CD4-positive, CD25-positive, alpha-beta regulatory T cell (primary cell): ENCODE results near the gene GRIA2. TPM values are rescaled to one million over a fixed set of nuclear protein-coding genes. Genes with fewer than 3 reads are reported as not detected.

Experiments used
- ATAC-seq, 2 donors: fragments of 150-1000 bp; cut with Tn5 transposase; one replicate each; pipeline ENCODE4 v1.10.0; 2021; ENCODE audit warnings: low read depth in 2 of 2, moderate number of reproducible peaks in 2 of 2, moderate library complexity in 1 of 2
- DNase-seq, 3 donors: peaks; one replicate each; pipeline versions ENCODE4 v3.0.0 to v3.0.0-alpha.2; 2012 to 2022; ENCODE audit warnings: mixed read lengths in 1 of 3
- H3K27ac ChIP-seq: one replicate; pipeline ENCODE4 v1.7.0; 2013; ENCODE audit warnings: mild to moderate bottlenecking, low read length; ENCODE audit not compliant: insufficient read depth, poor library complexity, severe bottlenecking
- H3K27me3 ChIP-seq: one replicate; pipeline ENCODE4 v1.7.0; 2013; ENCODE audit warnings: low read length; ENCODE audit not compliant: control insufficient read depth, insufficient read depth
- H3K36me3 ChIP-seq: one replicate; pipeline ENCODE4 v1.7.0; 2013; ENCODE audit warnings: mild to moderate bottlenecking, low read length, moderate library complexity; ENCODE audit not compliant: control insufficient read depth, insufficient read depth
- H3K4me1 ChIP-seq: 2 replicates; pipeline ENCODE4 v1.7.0; 2013; ENCODE audit warnings: mild to moderate bottlenecking, low read length; ENCODE audit not compliant: insufficient read depth, control insufficient read depth, poor library complexity, severe bottlenecking
- H3K4me3 ChIP-seq: one replicate; pipeline ENCODE4 v1.7.0; 2013; ENCODE audit warnings: low read depth, mild to moderate bottlenecking, low read length, moderate library complexity
- H3K9me3 ChIP-seq, 2 experiments: 1 replicate in 1 of 2; 2 replicates in 1 of 2; pipeline ENCODE4 v1.7.0; 2013; ENCODE audit warnings: low read length in 2 of 2, mild to moderate bottlenecking in 1 of 2, moderate library complexity in 1 of 2; ENCODE audit not compliant: control insufficient read depth in 2 of 2
- H3K27ac Mint-ChIP-seq, 3 donors: one replicate each; pipeline ENCODE4 v1.8.0; 2020 to 2022; ENCODE audit warnings: mild to moderate bottlenecking in 3 of 3, mixed read lengths in 3 of 3, moderate library complexity in 2 of 3
- H3K27me3 Mint-ChIP-seq: one replicate; pipeline ENCODE4 v1.8.0; 2022; ENCODE audit warnings: mild to moderate bottlenecking, mixed read lengths
- H3K36me3 Mint-ChIP-seq: one replicate; pipeline ENCODE4 v1.8.0; 2020; ENCODE audit warnings: mixed read lengths
- H3K4me1 Mint-ChIP-seq, 4 donors: one replicate each; pipeline ENCODE4 v1.8.0; 2020 to 2022; ENCODE audit warnings: mixed read lengths in 4 of 4, mild to moderate bottlenecking in 1 of 4
- H3K4me3 Mint-ChIP-seq, 4 donors: one replicate each; pipeline ENCODE4 v1.8.0; 2020 to 2022; ENCODE audit warnings: mild to moderate bottlenecking in 4 of 4, mixed read lengths in 4 of 4, moderate library complexity in 3 of 4
- H3K9me3 Mint-ChIP-seq, 7 donors: one replicate each; pipeline ENCODE4 v1.8.0; 2020 to 2022; ENCODE audit warnings: mixed read lengths in 7 of 7, mild to moderate bottlenecking in 3 of 7, moderate library complexity in 2 of 7
- polyA plus RNA-seq, 4 donors: library from polyadenylated mRNA; unstranded; fragments of 300-500 nt; fragmentation: Illumina TruSeq; gene quantifications; one replicate each; pipeline ENCODE4 v1.2.3, GENCODE V29; 2021
- total RNA-seq: library from RNA; stranded (reverse); gene quantifications from one replicate; pipeline ENCODE4 v1.2.3, GENCODE V29; 2022

GRIA2 gene
- total and polyA plus RNA-seq, 5 donors from 2014 or later, result not detected

DNA sequence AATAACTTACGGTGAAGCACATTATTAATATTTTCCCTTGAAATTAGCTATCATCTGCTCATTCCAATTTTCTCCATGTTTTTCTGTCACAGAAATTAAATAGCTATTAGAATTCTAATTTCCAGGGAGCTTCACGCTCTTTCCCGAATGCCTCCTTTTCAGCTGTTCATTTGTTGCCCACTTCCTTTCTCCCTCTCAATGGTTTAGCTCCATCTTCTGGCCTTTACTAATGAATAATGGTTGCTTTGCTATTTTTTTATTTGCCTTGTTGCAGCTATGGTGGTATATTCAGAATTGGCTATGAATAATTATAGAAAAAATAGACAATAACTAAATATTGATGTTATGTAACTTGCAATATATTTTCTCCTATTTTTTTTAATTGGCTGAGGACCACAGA lies 70.5 kb downstream of the GRIA2 start:
- Histone ChIP-seq H3K4me3 (no peak overlapping the region), H3K9me3 (no peaks in the 10 kb centered on the region), H3K4me1 (no peaks in the 10 kb centered on the region), H3K27me3 (no peaks in the 10 kb centered on the region), H3K27ac (no peak overlapping the region), H3K36me3 (no peaks in the 10 kb centered on the region)
- Mint-ChIP-seq H3K9me3 (peaks cover 0 to 9% (median 2%) of the 10 kb centered on the region in 7 donors), H3K27me3 (no peaks in the 10 kb centered on the region), H3K4me1 (no peaks in the 10 kb centered on the region), H3K27ac (no peak overlapping the region), H3K4me3 (no peak overlapping the region), H3K36me3 (no peaks in the 10 kb centered on the region)
- no peak for ATAC-seq
- DNase-seq, result no peak

DNA sequence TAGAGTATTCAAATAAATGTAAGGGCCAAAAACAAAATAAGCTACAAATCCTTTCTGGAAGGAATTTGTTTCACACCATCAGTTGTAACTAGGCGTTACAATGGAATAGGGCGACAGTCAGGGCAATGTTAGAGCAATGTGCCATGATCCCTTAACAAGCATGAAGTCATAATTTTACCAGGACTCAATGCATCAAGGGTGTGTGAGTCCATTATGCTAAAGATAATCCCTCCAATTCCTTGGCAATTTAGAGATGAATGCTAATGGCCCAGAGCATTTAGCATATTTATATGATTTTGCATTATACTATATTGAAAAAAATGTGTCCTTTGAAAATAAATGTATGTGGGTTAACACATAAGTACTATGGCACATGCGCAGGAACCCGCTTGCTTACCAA lies 73.1 kb downstream of the GRIA2 start:
- Mint-ChIP-seq H3K4me1 (no peaks in the 10 kb centered on the region), H3K36me3 (no peaks in the 10 kb centered on the region), H3K9me3 (peaks cover 0 to 14% (median 4%) of the 10 kb centered on the region in 7 donors), H3K27me3 (no peaks in the 10 kb centered on the region), H3K4me3 (no peak overlapping the region), H3K27ac (no peak overlapping the region)
- Histone ChIP-seq H3K4me1 (no peaks in the 10 kb centered on the region), H3K27me3 (no peaks in the 10 kb centered on the region), H3K27ac (no peak overlapping the region), H3K36me3 (no peaks in the 10 kb centered on the region), H3K9me3 (no peaks in the 10 kb centered on the region), H3K4me3 (no peak overlapping the region)
- ATAC-seq (no peak), DNase-seq (no peak)

DNA sequence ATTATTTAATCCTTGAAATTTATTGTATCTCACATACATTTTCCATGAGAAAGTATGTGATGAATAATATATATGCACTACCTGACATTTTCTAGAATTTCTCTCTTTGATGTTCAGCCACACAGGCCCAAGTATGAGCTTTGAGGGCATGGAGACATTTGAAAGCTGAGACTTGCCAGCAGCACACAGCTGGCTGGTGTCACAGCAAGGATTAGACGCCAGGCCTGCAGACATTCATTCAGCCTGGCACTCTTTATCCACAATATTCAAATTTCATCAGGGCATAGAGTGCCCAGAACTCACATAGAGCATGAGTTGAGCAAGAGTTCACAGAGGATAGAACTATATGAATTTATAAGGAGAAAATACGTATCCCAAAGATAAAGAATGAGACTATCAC lies 74.0 kb downstream of the GRIA2 start:
- Histone ChIP-seq H3K4me1 (no peaks in the 10 kb centered on the region), H3K9me3 (no peaks in the 10 kb centered on the region), H3K27ac (no peak overlapping the region), H3K36me3 (no peaks in the 10 kb centered on the region), H3K4me3 (no peak overlapping the region), H3K27me3 (no peaks in the 10 kb centered on the region)
- Mint-ChIP-seq H3K36me3 (no peaks in the 10 kb centered on the region), H3K27ac (no peak overlapping the region), H3K4me1 (no peaks in the 10 kb centered on the region), H3K27me3 (no peaks in the 10 kb centered on the region), H3K4me3 (no peak overlapping the region), H3K9me3 (peaks cover 0 to 18% (median 8%) of the 10 kb centered on the region in 7 donors)
- ATAC-seq, result no peak
- DNase-seq, result no peak

DNA sequence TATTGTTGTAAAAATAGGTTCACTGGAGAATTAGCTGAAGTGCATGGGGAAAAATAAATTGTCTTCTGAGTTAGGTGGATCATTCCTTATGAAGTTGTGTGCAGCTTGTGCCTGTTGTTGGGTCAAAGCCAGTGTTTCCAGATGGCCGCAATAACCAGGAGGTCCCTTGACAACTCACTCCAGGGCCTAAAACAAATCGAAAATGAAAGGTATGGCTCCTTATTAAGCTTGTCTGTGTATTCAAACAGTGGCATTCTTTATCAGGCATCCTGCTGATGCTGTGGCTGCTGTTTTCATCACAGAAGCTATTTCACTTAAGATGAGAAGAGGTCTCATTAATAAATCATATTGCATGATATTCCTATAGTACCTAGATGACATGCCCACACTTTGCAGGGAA lies 80.2 kb downstream of the GRIA2 start:
- H3K4me1 ChIP-seq, result no peaks in the 10 kb centered on the region
- Mint-ChIP-seq H3K27ac (no peak overlapping the region), H3K27me3 (no peaks in the 10 kb centered on the region), H3K4me3 (no peak overlapping the region), H3K4me1 (no peaks in the 10 kb centered on the region), H3K9me3 (peaks cover 3 to 27% (median 5%) of the 10 kb centered on the region in 7 donors), H3K36me3 (no peaks in the 10 kb centered on the region)
- H3K36me3 ChIP-seq, result no peaks in the 10 kb centered on the region
- H3K27ac ChIP-seq, result no peak overlapping the region
- H3K9me3 ChIP-seq, result no peaks in the 10 kb centered on the region
- no peak for ATAC-seq
- no peaks in the 10 kb centered on the region for H3K27me3 ChIP-seq
- DNase-seq, result no peak
- H3K4me3 ChIP-seq, result no peak overlapping the region

DNA sequence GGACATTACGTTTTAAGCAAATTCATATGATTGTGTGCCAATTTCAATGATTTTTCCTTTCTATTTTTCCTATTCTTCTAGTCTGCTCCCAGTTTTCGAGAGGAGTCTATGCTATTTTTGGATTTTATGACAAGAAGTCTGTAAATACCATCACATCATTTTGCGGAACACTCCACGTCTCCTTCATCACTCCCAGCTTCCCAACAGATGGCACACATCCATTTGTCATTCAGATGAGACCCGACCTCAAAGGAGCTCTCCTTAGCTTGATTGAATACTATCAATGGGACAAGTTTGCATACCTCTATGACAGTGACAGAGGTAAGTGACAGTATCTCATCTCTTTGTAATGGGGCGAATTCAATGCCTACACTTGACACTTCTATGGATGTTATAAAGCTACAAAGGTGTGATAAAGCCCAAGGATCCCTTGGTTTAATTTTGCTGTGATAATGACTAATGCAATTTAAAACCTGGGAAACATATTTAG lies 83.0 kb downstream of the GRIA2 start:
- H3K4me1 Mint-ChIP-seq, result no peaks in the 10 kb centered on the region
- DNase-seq (no peak), ATAC-seq (no peak)
- no peaks in the 10 kb centered on the region for H3K36me3 Mint-ChIP-seq
- H3K4me1 ChIP-seq, result no peaks in the 10 kb centered on the region
- H3K36me3 ChIP-seq, result no peaks in the 10 kb centered on the region
- peaks cover 3 to 23% (median 5%) of the 10 kb centered on the region in 7 donors for H3K9me3 Mint-ChIP-seq
- no peaks in the 10 kb centered on the region for H3K27me3 ChIP-seq
- no peak overlapping the region for H3K27ac ChIP-seq
- no peak overlapping the region for H3K4me3 Mint-ChIP-seq
- no peaks in the 10 kb centered on the region for H3K27me3 Mint-ChIP-seq
- no peak overlapping the region for H3K27ac Mint-ChIP-seq
- no peak overlapping the region for H3K4me3 ChIP-seq
- no peaks in the 10 kb centered on the region for H3K9me3 ChIP-seq

DNA sequence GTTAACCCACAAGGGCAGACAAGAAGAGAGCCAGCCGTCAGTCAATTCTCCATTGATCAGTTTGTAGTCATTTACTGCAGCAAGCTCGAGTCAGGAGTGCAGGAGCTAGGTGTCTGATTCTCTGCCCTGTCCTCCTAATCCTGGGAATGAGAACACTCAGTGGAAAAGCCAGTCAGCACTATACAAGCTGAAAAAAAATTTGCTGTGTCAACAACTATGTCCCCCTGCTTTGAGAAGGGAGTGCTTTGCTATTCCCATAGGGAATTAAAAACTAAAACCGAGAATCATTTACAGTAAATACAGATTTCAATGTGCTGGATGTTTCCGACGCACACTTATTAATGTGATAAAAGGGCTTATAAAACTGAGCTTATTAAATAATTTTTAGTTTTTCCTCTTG lies 84.2 kb downstream of the GRIA2 start:
- H3K4me1 ChIP-seq, result no peaks in the 10 kb centered on the region
- Mint-ChIP-seq H3K4me1 (no peaks in the 10 kb centered on the region), H3K36me3 (no peaks in the 10 kb centered on the region), H3K27me3 (no peaks in the 10 kb centered on the region), H3K4me3 (no peak overlapping the region), H3K9me3 (peaks cover 0 to 18% (median 4%) of the 10 kb centered on the region in 7 donors), H3K27ac (no peak overlapping the region)
- H3K27ac ChIP-seq, result no peak overlapping the region
- H3K27me3 ChIP-seq, result no peaks in the 10 kb centered on the region
- H3K36me3 ChIP-seq, result no peaks in the 10 kb centered on the region
- DNase-seq (no peak), ATAC-seq (no peak)
- no peak overlapping the region for H3K4me3 ChIP-seq
- H3K9me3 ChIP-seq, result no peaks in the 10 kb centered on the region

DNA sequence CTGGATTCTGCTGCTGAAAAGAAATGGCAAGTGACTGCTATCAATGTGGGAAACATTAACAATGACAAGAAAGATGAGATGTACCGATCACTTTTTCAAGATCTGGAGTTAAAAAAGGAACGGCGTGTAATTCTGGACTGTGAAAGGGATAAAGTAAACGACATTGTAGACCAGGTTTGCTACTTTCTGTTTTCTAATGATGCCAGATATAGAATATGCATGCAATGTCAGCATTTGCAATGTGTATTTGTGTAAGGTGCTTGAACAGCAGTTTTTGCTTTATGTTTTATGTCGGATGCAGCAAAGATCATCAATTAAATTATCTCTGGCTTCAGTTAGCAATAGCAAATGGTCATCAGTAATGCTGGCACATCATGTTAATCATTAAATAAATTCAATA lies 92.2 kb downstream of the GRIA2 start:
- no peaks in the 10 kb centered on the region for H3K36me3 Mint-ChIP-seq
- Histone ChIP-seq H3K27me3 (no peaks in the 10 kb centered on the region), H3K36me3 (no peaks in the 10 kb centered on the region), H3K27ac (no peak overlapping the region), H3K4me1 (no peaks in the 10 kb centered on the region), H3K4me3 (no peak overlapping the region), H3K9me3 (no peaks in the 10 kb centered on the region)
- no peaks in the 10 kb centered on the region for H3K27me3 Mint-ChIP-seq
- no peak overlapping the region for H3K4me3 Mint-ChIP-seq
- DNase-seq, result no peak
- peaks cover 0 to 10% (median 0%) of the 10 kb centered on the region in 7 donors for H3K9me3 Mint-ChIP-seq
- no peak for ATAC-seq
- H3K27ac Mint-ChIP-seq, result no peak overlapping the region
- no peaks in the 10 kb centered on the region for H3K4me1 Mint-ChIP-seq

DNA sequence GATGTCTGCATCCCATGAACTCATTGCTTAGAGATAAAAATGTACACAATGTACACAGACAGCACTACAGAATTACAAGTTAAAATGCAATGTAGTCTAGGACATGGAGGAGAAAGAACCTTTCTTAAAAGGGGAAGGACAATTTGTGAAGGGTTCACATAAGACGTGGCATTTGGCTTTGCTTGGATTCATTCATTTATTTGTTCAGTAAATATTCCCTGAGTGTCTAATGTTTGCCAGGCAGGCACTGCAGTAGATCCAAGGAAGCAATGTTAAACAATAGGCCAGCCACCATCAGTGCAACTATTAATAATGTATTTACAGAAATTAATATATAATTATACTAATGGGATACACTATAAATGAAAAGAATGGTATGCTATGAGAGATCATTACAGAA lies 94.4 kb downstream of the GRIA2 start:
- Histone ChIP-seq H3K4me3 (no peak overlapping the region), H3K4me1 (no peaks in the 10 kb centered on the region), H3K27me3 (no peaks in the 10 kb centered on the region), H3K27ac (no peak overlapping the region), H3K9me3 (no peaks in the 10 kb centered on the region), H3K36me3 (no peaks in the 10 kb centered on the region)
- no peak for ATAC-seq
- H3K36me3 Mint-ChIP-seq, result no peaks in the 10 kb centered on the region
- no peaks in the 10 kb centered on the region for H3K4me1 Mint-ChIP-seq
- H3K4me3 Mint-ChIP-seq, result no peak overlapping the region
- no peak for DNase-seq
- H3K27ac Mint-ChIP-seq, result no peak overlapping the region
- H3K27me3 Mint-ChIP-seq, result no peaks in the 10 kb centered on the region
- H3K9me3 Mint-ChIP-seq, result peaks cover 0 to 10% (median 0%) of the 10 kb centered on the region in 7 donors
